ENCODE measurements around the gene SPAG4. TPM values are rescaled to one million over a fixed set of nuclear protein-coding genes. Genes with fewer than 3 reads are reported as not detected.

Gene SPAG4
- total and polyA plus RNA-seq, 10 of the 15 experiments (the other 5 are each of a cell fraction or from before 2014, with no cell fraction given): 0.90 to 12.5 (median 2.4) TPM

DNA sequence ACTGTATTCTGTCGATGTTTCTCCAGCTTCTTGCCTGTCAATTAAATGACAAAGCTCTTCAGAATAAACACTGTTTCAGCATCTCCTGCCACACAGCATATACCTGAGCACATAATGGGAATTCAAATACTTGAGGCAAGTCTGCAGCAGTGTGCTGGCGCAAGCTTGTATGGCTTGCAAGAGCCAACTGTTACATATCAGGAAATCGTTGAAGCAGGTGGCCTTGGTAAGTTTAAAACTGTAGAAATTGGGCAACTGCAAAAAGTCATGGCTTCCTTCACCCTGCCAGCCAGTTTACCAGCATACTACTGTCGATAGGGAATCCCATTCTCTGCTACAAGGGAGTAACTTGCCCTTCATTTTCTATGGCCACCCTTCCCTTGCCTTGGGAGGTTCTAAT lies 26.1 kb downstream of the SPAG4 start (continued):
- TF ChIP-seq EED (IDR thresholded peaks at IDR 0.05; ENCODE audit: low read depth) (no peak), FOXM1 (IDR thresholded peaks at IDR 0.05; ENCODE audit: low read depth, low read length) (no peak), YY1 (IDR thresholded peaks at IDR 0.05; ENCODE audit: low read depth, low read length) (no peak)

DNA sequence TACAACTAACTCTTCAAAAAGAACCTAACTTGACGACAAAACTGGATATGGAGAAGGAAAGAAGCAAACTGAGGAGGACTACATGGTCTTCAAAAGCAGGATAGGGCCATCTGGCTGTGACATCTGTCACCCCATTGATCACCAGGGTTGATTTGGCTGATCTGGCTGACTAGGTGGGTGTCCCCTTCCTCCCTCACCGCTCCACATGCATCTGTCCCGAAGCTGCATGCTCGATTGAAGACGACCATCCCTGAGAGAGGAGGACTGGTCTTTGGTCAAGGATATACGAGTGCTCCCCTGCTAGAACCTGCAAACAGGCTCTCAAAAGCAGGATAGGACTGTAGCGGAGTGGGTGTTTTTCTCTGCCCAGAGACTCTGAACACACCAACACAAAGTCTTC lies 27.4 kb downstream of the SPAG4 start:
- no peaks in the 10 kb centered on the region for H3K4me1 ChIP-seq (ENCODE audit: control insufficient read depth, insufficient read depth, low read length)
- WGBS (ENCODE audit: insufficient coverage, insufficient replicate concordance, low lambda C conversion rate, missing lambda C conversion rate): 96% methylated on average over 7 of the region's 7 CpGs
- BruUV-seq (replicated peaks): no TSS peak
- no peak overlapping the region for H3K27ac ChIP-seq (ENCODE audit: control insufficient read depth, insufficient read depth)
- no peaks in the 10 kb centered on the region; the same call in 1 of the 2 replicates for H4K20me1 ChIP-seq (ENCODE audit: control insufficient read depth, insufficient read depth)
- no peak overlapping the region for H2AFZ ChIP-seq (ENCODE audit: control insufficient read depth, low read depth, low read length)
- H3K27me3 ChIP-seq (replicated peaks in 1 of 2; ENCODE audit: control insufficient read depth in 2 of 2, insufficient read depth in 2 of 2, low read length in 1 of 2): no peaks in the 10 kb centered on the region
- H3K4me2 ChIP-seq (ENCODE audit: control insufficient read depth, insufficient read depth): no peak overlapping the region
- DNase-seq (ENCODE audit: low read depth, low spot score) (no peak), FAIRE-seq (no peak), ATAC-seq (no peak)
- no peak overlapping the region for H3K9ac ChIP-seq (ENCODE audit: control insufficient read depth, insufficient read depth, low read length)
- 0 out of 4 replicates have a peak, but pooled peaks cover 0 to 7% of the 10 kb centered on the region in 2 experiments for H3K36me3 ChIP-seq (ENCODE audit: control insufficient read depth in 2 of 2, insufficient read depth in 2 of 2, low read length in 1 of 2)
- SMC1A ChIA-PET (ENCODE audit: uncharacterized antibody, unreplicated experiment): no interaction called here
- H3K9me3 ChIP-seq (replicated peaks; ENCODE audit: control insufficient read depth, insufficient read depth, low read length): no peaks in the 10 kb centered on the region
- RAD21 ChIA-PET (ENCODE audit: unreplicated experiment): no interaction called here
- in situ Hi-C loops (cut with MboI) (no loop called here), intact Hi-C loops (cut with micrococcal nuclease; ENCODE audit: unreplicated experiment) (no loop called here)
- H3K4me3 ChIP-seq: no peak overlapping the region
- CTCF ChIA-PET: no interaction called here
- POLR2A ChIA-PET: no interaction called here
- H3K79me2 ChIP-seq (ENCODE audit: control insufficient read depth, insufficient read depth, low read length): peaks cover 2% of the 10 kb centered on the region
- no peak for TF ChIP-seq TAF1 (IDR thresholded peaks at IDR 0.05; ENCODE audit: borderline replicate concordance, low read depth, low read length)
- TF ChIP-seq, protein P1, sequence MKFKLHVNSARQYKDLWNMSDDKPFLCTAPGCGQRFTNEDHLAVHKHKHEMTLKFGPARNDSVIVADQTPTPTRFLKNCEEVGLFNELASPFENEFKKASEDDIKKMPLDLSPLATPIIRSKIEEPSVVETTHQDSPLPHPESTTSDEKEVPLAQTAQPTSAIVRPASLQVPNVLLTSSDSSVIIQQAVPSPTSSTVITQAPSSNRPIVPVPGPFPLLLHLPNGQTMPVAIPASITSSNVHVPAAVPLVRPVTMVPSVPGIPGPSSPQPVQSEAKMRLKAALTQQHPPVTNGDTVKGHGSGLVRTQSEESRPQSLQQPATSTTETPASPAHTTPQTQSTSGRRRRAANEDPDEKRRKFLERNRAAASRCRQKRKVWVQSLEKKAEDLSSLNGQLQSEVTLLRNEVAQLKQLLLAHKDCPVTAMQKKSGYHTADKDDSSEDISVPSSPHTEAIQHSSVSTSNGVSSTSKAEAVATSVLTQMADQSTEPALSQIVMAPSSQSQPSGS (IDR thresholded peaks at IDR 0.05; ENCODE audit: low read length): no peak
- TF ChIP-seq RB1 (IDR thresholded peaks at IDR 0.05; ENCODE audit: borderline replicate concordance): no peak
- TF ChIP-seq, protein P2, sequence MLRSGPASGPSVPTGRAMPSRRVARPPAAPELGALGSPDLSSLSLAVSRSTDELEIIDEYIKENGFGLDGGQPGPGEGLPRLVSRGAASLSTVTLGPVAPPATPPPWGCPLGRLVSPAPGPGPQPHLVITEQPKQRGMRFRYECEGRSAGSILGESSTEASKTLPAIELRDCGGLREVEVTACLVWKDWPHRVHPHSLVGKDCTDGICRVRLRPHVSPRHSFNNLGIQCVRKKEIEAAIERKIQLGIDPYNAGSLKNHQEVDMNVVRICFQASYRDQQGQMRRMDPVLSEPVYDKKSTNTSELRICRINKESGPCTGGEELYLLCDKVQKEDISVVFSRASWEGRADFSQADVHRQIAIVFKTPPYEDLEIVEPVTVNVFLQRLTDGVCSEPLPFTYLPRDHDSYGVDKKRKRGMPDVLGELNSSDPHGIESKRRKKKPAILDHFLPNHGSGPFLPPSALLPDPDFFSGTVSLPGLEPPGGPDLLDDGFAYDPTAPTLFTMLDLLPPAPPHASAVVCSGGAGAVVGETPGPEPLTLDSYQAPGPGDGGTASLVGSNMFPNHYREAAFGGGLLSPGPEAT (IDR thresholded peaks at IDR 0.05; ENCODE audit: low read depth): no peak
- no peak for TF ChIP-seq POLR2AphosphoS5 (IDR thresholded peaks at IDR 0.05; ENCODE audit: low read length)
- TF ChIP-seq IKZF1 (conservative IDR thresholded peaks at IDR 0.05): no peak
- no peak for TF ChIP-seq PRDM15 (CRISPR knock-in tag; IDR thresholded peaks at IDR 0.05)
- TF ChIP-seq BHLHE40 (IDR thresholded peaks at IDR 0.05; ENCODE audit: borderline replicate concordance in 1 of 2, low read depth in 2 of 2, low read length in 1 of 2): no peak

All from GM12878 (cell line).